ENCODE data around the gene ANKRD33. TPM values are rescaled to one million over a fixed set of nuclear protein-coding genes. Genes with fewer than 3 reads are reported as not detected.
A peak's percentile ranks its signal among the peaks of the same experiment; 100 is the strongest.

ANKRD33 gene
- total RNA-seq, 4 donors from 2014 or later, result 0.70 TPM; not detected in 3

- Histone ChIP-seq H3K36me3 (no peaks in the 10 kb centered on the region), H3K4me1 (peaks cover 25 to 82% (median 45%) of the 10 kb centered on the region in 3 donors), H3K4me3 (peak overlapping the region in 2 of 4 donors; percentile 55 to 77), H3K9me3 (no peaks in the 10 kb centered on the region), H3K27me3 (peaks cover 0 to 45% (median 4%) of the 10 kb centered on the region in 4 donors), H3K27ac (peak overlapping the region in 3 of 4 donors; percentile 84 to 95 (median 92))
- 76 to 80% methylated on average over 7 to 8 of the region's 9 CpGs for WGBS, 2 donors
- TF ChIP-seq POLR2A (IDR thresholded peaks at IDR 0.05), result no peak
- no peak for TF ChIP-seq CTCF (IDR thresholded peaks at IDR 0.05)
- intact Hi-C loops (cut with DNase I), result no loop called here
- no peak for DNase-seq
These were observed 21.1 kb downstream of the ANKRD33 start for GRCh38 chr12:51908876-51909592.

GRCh38 chr12:51910168-51910567 lies 22.3 kb downstream of the ANKRD33 start:
- Histone ChIP-seq H3K9me3 (no peaks in the 10 kb centered on the region), H3K27me3 (peaks cover 0 to 45% (median 4%) of the 10 kb centered on the region in 4 donors), H3K4me3 (peak overlapping the region in 1 of 4 donors; percentile 77), H3K36me3 (peaks cover 0 to 4% (median 0%) of the 10 kb centered on the region in 3 donors), H3K27ac (peak overlapping the region; percentile 0 to 95 (median 74)), H3K4me1 (peaks cover 24 to 80% (median 39%) of the 10 kb centered on the region in 3 donors)
- intact Hi-C loops (cut with DNase I), result no loop called here
- no peak for TF ChIP-seq POLR2A (IDR thresholded peaks at IDR 0.05)
- no peak for TF ChIP-seq CTCF (IDR thresholded peaks at IDR 0.05)
- 68 to 84% methylated on average over 5 to 6 of the region's 6 CpGs for WGBS, 2 donors
- no peak for DNase-seq

GRCh38 chr12:51910691-51911090 lies 22.8 kb downstream of the ANKRD33 start:
- Histone ChIP-seq H3K36me3 (peaks cover 0 to 8% (median 0%) of the 10 kb centered on the region in 3 donors), H3K9me3 (no peaks in the 10 kb centered on the region), H3K27me3 (peaks cover 0 to 45% (median 4%) of the 10 kb centered on the region in 4 donors), H3K27ac (peak overlapping the region; percentile 0 to 95 (median 74)), H3K4me1 (peaks cover 21 to 79% (median 38%) of the 10 kb centered on the region in 3 donors), H3K4me3 (peak overlapping the region in 1 of 4 donors; percentile 77)
- no peak for DNase-seq
- intact Hi-C loops (cut with DNase I), result no loop called here
- WGBS, 2 donors, result 64% methylated on average over 2 of the region's 3 CpGs; no CpG with 5 or more reads in 1 of the 2 donors
- TF ChIP-seq POLR2A (IDR thresholded peaks at IDR 0.05) (no peak), CTCF (IDR thresholded peaks at IDR 0.05) (no peak)

- TF ChIP-seq POLR2A (IDR thresholded peaks at IDR 0.05) (no peak), CTCF (IDR thresholded peaks at IDR 0.05) (no peak)
- no peak for DNase-seq
- H3K27me3 ChIP-seq, result peaks cover 0 to 43% (median 4%) of the 10 kb centered on the region in 4 donors
- peaks cover 0 to 14% (median 0%) of the 10 kb centered on the region in 3 donors for H3K36me3 ChIP-seq
- no peaks in the 10 kb centered on the region for H3K9me3 ChIP-seq
- H3K4me3 ChIP-seq, result peak overlapping the region in 1 of 4 donors; percentile 77
- intact Hi-C loops (cut with DNase I), result no loop called here
- WGBS, 2 donors, result 75% methylated on average over 3 of the region's 6 CpGs; no CpG with 5 or more reads in 1 of the 2 donors
- H3K27ac ChIP-seq, result peak overlapping the region in 3 of 4 donors; percentile 57 to 95 (median 92)
- H3K4me1 ChIP-seq, result peaks cover 19 to 73% (median 36%) of the 10 kb centered on the region in 3 donors
These were observed 23.4 kb downstream of the ANKRD33 start for GRCh38 chr12:51911307-51911706.

Measured in esophagus squamous epithelium (tissue), 5 donors.